Natural killer cell (primary cell): Measurements from ENCODE around the gene OLA1. TPM values are rescaled to one million over a fixed set of nuclear protein-coding genes. Genes with fewer than 3 reads are reported as not detected.

Experiments used
- ATAC-seq, 3 donors: fragments of 150-1000 bp in 2 of 3; fragments of 200-7000 bp in 1 of 3; cut with Tn5 transposase; 1 replicate in 1 of 3; 2 replicates in 2 of 3; pipeline ENCODE4 v1.10.0; 2021; ENCODE audit warnings: mild to moderate bottlenecking in 2 of 3, moderate library complexity in 2 of 3
- DNase-seq, 2 donors: peaks; one replicate each; pipeline versions ENCODE4 v3.0.0 to v3.0.0-alpha.2; 2013 to 2021; ENCODE audit warnings: mixed read lengths in 1 of 2
- H3K27ac ChIP-seq: one replicate; pipeline ENCODE4 v1.5.1; 2013; ENCODE audit warnings: mild to moderate bottlenecking, low read length
- H3K27me3 ChIP-seq: one replicate; pipeline ENCODE4 v1.6.1; 2013; ENCODE audit warnings: low read length; ENCODE audit not compliant: control insufficient read depth, insufficient read depth
- H3K36me3 ChIP-seq: one replicate; pipeline ENCODE4 v1.6.1; 2013; ENCODE audit warnings: low read length; ENCODE audit not compliant: control insufficient read depth, insufficient read depth
- H3K4me1 ChIP-seq: one replicate; pipeline ENCODE4 v1.6.1; 2013; ENCODE audit warnings: low read length; ENCODE audit not compliant: control insufficient read depth, insufficient read depth
- H3K4me3 ChIP-seq: one replicate; pipeline ENCODE4 v1.5.1; 2013; ENCODE audit warnings: low read length
- H3K9me3 ChIP-seq: one replicate; pipeline ENCODE4 v1.6.1; 2013; ENCODE audit warnings: low read length; ENCODE audit not compliant: control insufficient read depth, insufficient read depth
- H3K27ac Mint-ChIP-seq, 2 donors: one replicate each; pipeline ENCODE4 v1.8.0; 2022; ENCODE audit warnings: mild to moderate bottlenecking in 2 of 2, mixed read lengths in 2 of 2, moderate library complexity in 1 of 2
- H3K27me3 Mint-ChIP-seq, 2 donors: one replicate each; pipeline ENCODE4 v1.8.0; 2022; ENCODE audit warnings: low read depth in 2 of 2, mixed read lengths in 2 of 2
- H3K36me3 Mint-ChIP-seq: one replicate; pipeline ENCODE4 v1.8.0; 2022; ENCODE audit warnings: mixed read lengths
- H3K4me1 Mint-ChIP-seq, 2 donors: one replicate each; pipeline ENCODE4 v1.8.0; 2022; ENCODE audit warnings: mixed read lengths in 2 of 2
- H3K4me3 Mint-ChIP-seq: one replicate; pipeline ENCODE4 v1.8.0; 2022; ENCODE audit warnings: mild to moderate bottlenecking, moderate library complexity, mixed read lengths
- H3K9me3 Mint-ChIP-seq, 2 donors: one replicate each; pipeline ENCODE4 v1.8.0; 2022; ENCODE audit warnings: mixed read lengths in 2 of 2
- CTCF ChIP-seq: fragments of 200-600 bp; IDR thresholded peaks from one replicate; pipeline ENCODE4 v1.8.0; 2022; ENCODE audit warnings: antibody characterized with exemption
- WGBS: methylation state at CpG from one replicate; pipeline ENCODE4 v1.1.7; 2013; ENCODE audit warnings: missing lambda C conversion rate; ENCODE audit not compliant: insufficient coverage; 5-methylcytosine and 5-hydroxymethylcytosine counted together
- intact Hi-C: fragments of 100-400 bp; cut with micrococcal nuclease; formaldehyde crosslinking; loops from one replicate; pipeline ENCODE4 v1.14.2; 2022
- total RNA-seq, 4 donors: library from RNA; stranded (reverse); fragments of 120-200 nt in 1 of 4; gene quantifications; one replicate each; pipeline versions ENCODE4 v1.2.3 to v1.2.4, GENCODE V29; 2013 to 2022

Gene OLA1
- total RNA-seq, 3 donors from 2014 or later (not counting 1 experiment from before 2014, with no cell fraction given): 42.3 to 45.9 (median 43.9) TPM

DNA sequence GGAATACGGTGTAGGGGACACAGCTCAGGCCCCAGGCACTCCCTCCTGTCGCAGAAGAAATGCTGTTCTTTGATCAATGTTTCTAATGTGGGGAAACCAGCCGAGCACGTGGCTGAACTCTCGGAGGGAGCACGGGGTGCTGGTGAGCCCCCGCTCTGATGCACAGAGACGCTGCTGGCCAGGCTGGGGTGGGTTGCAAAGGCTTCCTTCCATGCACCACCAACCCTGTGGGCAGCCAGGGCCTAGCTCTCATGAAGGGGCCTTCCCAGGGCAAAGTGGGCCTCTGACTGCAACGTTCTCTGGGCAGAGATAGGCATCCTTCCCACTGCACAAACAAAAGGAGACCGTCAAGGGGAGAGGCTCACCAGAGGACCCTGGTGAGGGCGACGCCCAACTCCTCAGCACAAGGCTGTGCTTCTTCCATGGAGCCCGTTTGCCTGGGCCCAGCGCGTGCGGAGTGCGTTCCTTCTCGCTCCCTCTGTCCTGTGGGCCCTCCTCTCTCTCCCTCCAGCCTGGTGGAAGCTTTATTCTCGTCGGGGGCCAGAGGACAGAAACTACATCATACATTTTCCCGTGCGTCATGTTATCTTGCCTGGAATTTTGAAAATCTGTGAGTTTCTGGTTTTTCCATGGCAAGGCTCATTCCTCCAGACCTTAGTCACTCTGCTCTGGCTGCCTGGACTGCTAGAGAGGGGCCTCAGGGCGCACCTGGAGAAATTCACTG is 222.0 kb downstream of the OLA1 start:
- Histone ChIP-seq H3K4me3 (no peak overlapping the region), H3K27me3 (no peaks in the 10 kb centered on the region), H3K27ac (no peak overlapping the region), H3K4me1 (peaks cover 10% of the 10 kb centered on the region), H3K9me3 (no peaks in the 10 kb centered on the region), H3K36me3 (no peaks in the 10 kb centered on the region)
- Mint-ChIP-seq H3K27ac (no peak overlapping the region), H3K27me3 (peaks cover 0 to 3% of the 10 kb centered on the region in 2 donors), H3K36me3 (no peaks in the 10 kb centered on the region), H3K9me3 (no peaks in the 10 kb centered on the region), H3K4me3 (no peak overlapping the region), H3K4me1 (no peaks in the 10 kb centered on the region)
- intact Hi-C loops: no loop called here
- 92% methylated on average over 22 of the region's 23 CpGs for WGBS
- TF ChIP-seq CTCF: no peak
- DNase-seq (no peak), ATAC-seq (no peak)

GRCh38 chr2:174025271-174026121 is 222.8 kb downstream of the OLA1 start:
- H3K36me3 Mint-ChIP-seq: no peaks in the 10 kb centered on the region
- no peaks in the 10 kb centered on the region for H3K4me1 Mint-ChIP-seq
- intact Hi-C loops: no loop called here
- no peak for DNase-seq
- H3K4me3 ChIP-seq: no peak overlapping the region
- no peaks in the 10 kb centered on the region for H3K36me3 ChIP-seq
- ATAC-seq: no peak
- no peaks in the 10 kb centered on the region for H3K9me3 Mint-ChIP-seq
- H3K4me1 ChIP-seq: peaks cover 6% of the 10 kb centered on the region
- no peak overlapping the region for H3K27ac Mint-ChIP-seq
- no peaks in the 10 kb centered on the region for H3K9me3 ChIP-seq
- no peak overlapping the region for H3K4me3 Mint-ChIP-seq
- WGBS: 93% methylated on average over 47 of the region's 47 CpGs
- H3K27me3 ChIP-seq: no peaks in the 10 kb centered on the region
- no peak overlapping the region for H3K27ac ChIP-seq
- no peak for TF ChIP-seq CTCF
- peaks cover 0 to 3% of the 10 kb centered on the region in 2 donors for H3K27me3 Mint-ChIP-seq

- H3K4me1 Mint-ChIP-seq: no peaks in the 10 kb centered on the region
- intact Hi-C loops: no loop called here
- ATAC-seq: peak in 1 of 3 donors; percentile 14
- Histone ChIP-seq H3K27ac (no peak overlapping the region), H3K9me3 (no peaks in the 10 kb centered on the region), H3K27me3 (no peaks in the 10 kb centered on the region), H3K36me3 (no peaks in the 10 kb centered on the region), H3K4me3 (no peak overlapping the region), H3K4me1 (peaks cover 6% of the 10 kb centered on the region)
- no peaks in the 10 kb centered on the region for H3K9me3 Mint-ChIP-seq
- DNase-seq: no peak
- no peaks in the 10 kb centered on the region for H3K36me3 Mint-ChIP-seq
- TF ChIP-seq CTCF: no peak
- H3K27ac Mint-ChIP-seq: no peak overlapping the region
- H3K4me3 Mint-ChIP-seq: no peak overlapping the region
- WGBS: 84% methylated on average over 14 of the region's 14 CpGs
- peaks cover 0 to 3% of the 10 kb centered on the region in 2 donors for H3K27me3 Mint-ChIP-seq
Measured at GRCh38 chr2:174024524-174025270, 223.6 kb downstream of the OLA1 start.
